ENCODE measurements around the gene KDM3A.

The KDM3A gene, protein sequence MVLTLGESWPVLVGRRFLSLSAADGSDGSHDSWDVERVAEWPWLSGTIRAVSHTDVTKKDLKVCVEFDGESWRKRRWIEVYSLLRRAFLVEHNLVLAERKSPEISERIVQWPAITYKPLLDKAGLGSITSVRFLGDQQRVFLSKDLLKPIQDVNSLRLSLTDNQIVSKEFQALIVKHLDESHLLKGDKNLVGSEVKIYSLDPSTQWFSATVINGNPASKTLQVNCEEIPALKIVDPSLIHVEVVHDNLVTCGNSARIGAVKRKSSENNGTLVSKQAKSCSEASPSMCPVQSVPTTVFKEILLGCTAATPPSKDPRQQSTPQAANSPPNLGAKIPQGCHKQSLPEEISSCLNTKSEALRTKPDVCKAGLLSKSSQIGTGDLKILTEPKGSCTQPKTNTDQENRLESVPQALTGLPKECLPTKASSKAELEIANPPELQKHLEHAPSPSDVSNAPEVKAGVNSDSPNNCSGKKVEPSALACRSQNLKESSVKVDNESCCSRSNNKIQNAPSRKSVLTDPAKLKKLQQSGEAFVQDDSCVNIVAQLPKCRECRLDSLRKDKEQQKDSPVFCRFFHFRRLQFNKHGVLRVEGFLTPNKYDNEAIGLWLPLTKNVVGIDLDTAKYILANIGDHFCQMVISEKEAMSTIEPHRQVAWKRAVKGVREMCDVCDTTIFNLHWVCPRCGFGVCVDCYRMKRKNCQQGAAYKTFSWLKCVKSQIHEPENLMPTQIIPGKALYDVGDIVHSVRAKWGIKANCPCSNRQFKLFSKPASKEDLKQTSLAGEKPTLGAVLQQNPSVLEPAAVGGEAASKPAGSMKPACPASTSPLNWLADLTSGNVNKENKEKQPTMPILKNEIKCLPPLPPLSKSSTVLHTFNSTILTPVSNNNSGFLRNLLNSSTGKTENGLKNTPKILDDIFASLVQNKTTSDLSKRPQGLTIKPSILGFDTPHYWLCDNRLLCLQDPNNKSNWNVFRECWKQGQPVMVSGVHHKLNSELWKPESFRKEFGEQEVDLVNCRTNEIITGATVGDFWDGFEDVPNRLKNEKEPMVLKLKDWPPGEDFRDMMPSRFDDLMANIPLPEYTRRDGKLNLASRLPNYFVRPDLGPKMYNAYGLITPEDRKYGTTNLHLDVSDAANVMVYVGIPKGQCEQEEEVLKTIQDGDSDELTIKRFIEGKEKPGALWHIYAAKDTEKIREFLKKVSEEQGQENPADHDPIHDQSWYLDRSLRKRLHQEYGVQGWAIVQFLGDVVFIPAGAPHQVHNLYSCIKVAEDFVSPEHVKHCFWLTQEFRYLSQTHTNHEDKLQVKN (N-terminal part only)

DNA sequence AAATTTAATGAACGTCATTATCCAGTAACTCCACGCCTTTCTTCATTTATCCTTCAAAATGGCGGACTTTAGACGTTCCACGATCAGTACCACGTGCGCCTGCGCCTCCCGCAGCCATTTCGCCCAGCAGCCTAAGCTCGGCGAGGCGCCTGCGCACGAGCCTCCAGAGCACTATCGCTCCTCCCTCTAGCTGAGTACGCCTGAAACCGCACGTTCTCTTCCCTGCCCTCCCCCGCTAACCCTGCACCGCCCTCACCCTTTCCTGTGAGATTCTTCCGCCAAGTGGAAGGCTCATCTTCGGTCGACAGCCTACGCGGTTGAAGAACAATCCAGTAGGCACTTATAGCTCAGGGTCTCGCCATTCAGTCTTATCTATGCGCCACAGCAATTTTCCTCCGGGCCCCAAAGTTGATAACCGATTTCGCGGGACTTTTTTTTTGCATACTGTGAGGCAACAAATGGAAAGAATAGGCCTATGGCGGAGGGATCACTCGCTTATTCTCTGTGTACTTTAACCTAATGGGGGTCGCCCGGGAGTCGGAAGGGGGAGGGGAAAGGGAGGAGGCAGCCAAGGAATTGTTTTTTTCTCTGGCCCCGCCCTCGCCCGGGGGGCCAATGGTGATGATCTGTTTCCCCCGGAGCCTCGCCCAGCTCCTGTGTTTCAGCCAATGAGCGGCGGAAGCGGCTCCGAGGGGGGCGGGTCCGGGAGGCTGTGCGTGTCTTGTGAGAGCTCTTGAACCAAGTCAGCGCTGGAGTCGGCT, at the start of gene KDM3A:
KDM3A (plus strand) TSS at position 741 of the 761 bp plus-strand sequence. CDS start 677 bp downstream, outside the sequence.
- peak; percentile 96 for DNase-seq (ENCODE audit: low spot score)

DNA sequence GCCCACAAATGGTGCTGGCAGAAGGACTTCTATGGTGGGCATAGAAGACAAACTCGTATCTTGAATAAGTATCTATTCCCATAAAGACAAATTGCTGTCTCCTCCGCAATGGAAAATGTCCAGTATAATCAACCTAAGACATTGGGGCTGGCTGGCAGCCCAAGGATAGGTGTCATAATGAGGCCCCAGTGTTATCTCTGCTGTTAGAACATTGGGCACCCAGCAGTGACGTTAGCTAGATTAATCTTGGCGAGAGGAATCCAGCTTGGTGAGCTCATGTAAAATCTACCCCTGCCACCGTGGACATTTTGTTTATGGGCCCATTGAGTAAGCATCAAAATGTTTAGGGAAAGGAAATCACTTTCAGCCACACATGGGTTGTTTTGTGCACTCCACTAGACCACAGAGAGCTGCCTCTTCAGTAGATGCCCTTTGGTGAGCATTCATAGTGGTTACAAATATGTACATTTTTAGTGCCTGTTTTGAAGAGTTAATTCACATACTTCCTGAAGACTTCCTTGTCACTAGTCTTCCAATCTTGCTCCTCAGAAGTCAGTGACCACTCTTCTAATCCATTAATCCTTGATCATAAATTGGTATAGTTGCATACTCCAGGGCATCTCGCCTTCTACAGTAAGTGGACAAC, 48.2 kb upstream of the KDM3A start:
- DNase-seq (ENCODE audit: low spot score) = no peak

DNA sequence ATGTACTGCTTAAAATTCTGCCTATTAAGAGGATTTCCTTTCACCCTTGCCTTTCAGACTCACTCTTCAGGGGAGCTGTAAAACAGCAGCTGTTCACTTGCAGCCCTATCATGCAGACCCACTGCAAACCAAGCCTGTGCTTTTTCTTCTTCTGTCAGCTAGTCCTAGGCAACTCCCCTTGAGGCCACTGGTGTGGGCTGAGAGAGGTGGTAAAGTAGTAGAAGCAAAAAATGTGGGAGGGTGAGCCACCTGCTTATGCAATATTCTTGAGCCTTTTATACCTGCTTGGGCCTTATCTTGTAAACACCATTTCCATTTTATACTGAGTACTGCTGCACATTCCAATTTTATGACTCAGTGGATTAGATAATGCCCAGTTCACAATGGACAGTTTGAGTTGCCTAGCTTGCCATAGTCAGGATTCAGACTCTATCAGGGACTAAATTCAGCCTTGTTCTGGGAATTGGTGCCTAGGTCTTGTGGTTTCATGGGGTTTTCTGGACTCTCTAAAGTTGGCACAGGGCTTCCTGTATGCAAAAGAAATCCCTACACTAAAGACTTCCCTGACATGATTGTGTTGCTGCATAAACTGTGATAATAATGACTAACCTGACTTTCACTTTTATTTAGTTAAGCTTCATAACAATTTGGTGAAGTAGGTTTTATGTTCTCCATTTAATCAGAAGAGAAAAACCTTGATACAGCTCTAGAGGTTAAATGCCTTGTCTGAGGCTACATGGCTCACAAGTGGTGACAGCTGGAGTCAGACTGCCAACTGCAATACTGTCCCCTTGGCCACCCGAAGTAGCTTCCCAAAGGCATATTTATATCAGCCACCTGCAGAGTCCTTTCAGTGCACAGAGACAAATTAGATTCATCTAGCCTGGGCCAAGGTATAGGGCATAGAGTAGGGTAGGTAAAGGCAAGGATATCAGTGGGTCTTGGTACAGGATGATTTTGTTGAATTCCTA, 47.4 kb upstream of the KDM3A start:
- DNase-seq (ENCODE audit: low spot score) = no peak

DNA sequence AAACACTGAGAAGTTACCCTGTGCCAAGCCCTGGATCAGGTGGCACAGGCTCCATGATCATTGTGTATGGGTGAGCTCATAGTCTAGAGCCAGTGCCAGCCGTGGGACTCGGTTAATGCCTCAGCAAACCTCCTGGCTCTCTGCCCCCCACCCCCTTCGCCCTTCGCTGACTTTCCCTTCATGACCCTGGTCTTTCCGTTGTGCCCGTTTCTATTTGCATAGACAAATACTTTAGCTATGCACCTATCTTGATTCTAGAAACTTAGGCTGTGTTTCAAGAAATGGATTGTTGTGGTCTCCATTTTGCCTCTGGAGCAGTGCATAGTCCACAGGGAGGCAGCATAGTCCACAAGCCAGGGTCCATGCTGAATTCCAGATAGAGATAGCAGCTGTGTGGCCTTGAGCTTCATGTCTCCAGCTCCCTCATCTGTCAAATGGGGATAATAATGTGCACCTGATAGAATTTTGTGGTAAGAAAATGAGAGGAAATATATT, 44.8 kb upstream of the KDM3A start:
- peak; percentile 28 for DNase-seq (ENCODE audit: low spot score)

DNA sequence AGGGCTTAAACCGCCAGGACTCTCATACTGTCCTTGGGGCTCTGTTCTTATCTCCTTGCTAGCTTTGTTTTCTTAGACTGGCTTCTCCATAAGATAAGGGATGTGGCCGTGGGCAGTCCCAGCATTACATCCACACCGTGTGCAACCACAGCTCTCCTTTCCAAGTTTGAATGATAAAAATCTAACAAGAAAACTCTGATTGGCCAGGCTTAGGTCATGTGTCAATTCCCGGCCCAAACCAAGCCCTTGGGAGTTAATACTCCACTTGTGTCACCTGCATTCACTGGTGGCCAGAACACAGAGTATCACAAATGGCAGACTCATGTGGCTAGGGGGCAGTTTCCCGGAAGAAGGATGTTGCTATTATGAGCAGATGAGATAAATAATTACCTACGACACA, 43.2 kb upstream of the KDM3A start:
- DNase-seq (ENCODE audit: low spot score) = no peak

DNA sequence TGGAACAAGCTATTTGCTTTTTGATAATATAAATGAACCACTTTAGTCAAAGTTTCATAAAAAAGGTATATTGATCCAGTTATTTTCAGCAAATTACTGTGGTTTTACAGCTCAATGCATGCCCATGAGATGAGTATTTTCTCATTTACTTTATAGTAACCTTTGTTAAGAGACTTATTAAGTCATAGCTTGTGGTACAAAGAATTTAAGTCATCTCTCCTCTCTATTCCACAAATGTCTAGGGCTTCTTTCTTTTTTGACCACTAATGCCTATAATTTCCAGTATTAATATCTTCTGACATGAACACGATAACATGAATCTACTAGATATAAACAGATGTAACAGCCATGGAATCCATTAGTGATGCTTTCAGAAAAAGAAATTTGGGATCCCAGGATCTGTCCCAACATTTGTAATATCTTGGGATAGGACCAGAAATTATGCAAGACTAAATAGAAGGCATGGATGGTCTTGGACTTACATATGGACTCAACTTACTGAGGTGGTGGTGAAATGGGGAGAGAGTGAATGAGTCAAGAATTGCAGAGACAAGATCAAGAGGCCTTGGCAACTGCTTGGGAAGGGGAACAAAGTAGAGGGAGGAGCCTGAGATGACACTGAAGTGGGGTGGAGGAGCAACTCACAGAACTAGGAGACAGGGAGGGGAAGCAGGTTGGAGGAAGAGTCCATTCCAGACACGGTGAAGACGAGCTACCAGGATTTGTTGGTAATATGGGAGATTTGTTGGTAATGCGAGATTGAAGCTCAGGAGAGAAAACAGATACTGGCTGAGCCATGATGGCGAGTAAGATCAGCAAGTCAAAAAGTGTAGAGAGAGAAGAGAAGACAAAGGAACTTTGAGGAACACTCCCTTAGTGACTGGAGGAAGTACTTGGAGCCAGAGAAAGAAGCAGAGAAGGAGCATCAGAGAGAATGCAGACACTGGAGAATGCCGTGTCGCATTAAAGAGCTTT, 42.4 kb upstream of the KDM3A start:
- no peak for DNase-seq (ENCODE audit: low spot score)

DNA sequence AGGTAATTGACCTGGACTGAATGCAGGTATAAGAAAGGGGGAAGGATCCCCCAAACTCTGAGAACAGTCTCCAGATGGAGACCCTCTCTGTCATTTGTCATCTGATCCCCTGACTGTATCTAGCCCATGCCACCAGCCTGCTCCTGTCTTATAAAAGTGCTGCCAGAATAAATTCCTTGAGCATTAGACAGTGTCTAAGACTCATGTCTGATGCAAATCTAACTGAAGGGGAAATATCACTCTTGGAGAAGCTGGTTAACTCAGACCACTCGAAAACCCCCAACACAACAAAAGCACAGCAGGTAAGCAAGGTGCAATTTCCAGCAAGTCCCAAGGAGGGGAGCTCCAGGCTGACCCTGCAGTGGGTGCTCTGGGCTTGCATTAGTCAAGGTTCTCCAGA, 40.9 kb upstream of the KDM3A start:
- DNase-seq (ENCODE audit: low spot score) = no peak

DNA sequence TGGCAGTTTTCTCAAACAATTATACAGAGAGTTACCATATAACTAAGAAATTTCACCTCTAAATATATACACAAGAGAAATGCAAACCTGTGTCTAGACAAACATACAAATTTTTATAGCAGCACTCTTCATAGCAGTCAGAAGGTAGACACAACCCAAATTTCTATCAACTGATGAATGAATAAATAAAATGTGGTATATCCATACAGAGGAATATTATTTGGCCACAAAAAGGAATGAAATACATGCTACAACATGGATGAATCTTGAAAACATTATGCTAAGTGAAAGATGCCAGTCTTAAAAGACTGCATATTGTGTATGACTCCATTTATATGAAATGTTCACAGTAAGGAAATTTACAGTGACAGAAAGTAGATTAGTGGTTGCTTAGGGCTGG, 30.6 kb upstream of the KDM3A start:
- no peak for DNase-seq (ENCODE audit: low spot score)

DNA sequence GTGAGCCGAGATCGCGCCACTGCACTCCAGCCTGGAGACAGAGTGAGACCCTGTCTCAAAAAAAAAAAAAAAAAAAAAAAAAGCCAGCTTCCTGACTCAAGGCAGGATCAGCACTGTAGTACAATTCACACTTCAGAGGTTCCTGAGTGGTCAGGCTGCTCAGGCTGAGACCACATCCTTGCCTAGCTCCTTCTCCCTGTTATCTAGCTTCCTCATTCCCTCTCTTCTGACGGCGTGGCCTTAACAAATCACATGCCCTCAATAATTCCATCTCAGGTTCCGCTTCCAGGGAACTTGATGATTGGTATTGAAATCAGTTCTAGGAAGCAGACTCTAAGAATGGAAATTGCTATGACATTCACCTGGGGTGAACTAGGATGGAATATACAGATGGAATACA, 29.8 kb upstream of the KDM3A start:
- no peak for DNase-seq (ENCODE audit: low spot score)

DNA sequence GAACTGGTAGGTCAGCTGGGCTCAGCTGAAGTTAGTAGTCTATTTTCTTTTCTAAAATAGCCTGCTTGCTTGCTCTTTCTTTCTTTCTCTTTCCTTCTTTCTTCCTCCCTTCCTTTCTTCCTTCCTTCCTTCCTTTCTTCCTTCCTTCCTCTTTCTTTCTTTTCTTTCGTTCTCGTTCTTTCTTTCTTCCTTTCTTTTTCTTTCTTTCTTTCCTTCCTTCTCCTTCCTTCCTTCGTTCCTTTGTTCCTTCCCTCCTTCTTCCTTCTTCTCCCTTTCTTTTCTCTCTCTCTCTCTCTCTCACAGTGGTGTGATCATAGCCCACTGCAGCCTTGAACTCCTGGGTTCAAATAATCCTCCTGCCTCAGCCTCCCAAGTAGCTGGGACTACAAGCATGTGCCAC, 29.2 kb upstream of the KDM3A start:
- DNase-seq (ENCODE audit: low spot score) = no peak

DNA sequence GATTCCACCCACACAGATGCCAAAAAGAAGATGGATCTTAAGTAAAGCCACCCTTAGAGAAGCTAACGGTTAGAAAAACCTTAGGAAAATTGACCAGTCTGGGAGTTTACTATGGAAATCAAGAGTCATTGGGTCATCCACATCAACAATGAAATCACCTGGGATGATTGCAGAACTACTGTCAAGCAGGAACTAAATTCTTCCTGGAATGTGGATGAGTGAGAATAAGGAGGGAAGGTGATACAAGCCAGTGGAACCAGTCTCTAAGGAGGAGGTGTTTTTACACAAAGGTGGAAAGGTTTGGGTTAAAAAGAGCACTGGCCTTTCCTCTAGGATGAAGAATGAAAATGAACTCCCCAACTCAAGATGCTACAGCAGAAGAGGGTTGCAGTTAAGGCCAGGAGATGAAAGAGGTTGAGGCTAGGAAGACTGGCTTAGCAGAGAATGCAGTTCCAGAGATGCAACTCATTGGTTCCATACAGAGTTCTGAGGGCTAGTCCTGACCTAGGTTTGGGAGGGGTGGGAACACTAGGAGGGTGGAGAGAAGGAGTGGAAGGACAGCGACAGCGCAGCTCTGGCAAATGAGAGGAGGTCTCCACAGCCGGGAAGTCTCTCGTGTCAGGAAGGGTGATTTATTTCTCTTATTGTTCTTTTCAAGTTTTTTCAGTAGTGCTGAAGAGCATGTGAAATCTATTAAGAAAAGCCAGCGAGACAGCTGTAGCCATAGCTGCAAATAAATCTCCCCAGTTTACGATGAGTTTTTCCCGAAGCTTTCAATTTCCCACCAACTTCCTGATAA, 27.7 kb upstream of the KDM3A start:
- no peak for DNase-seq (ENCODE audit: low spot score)

DNA sequence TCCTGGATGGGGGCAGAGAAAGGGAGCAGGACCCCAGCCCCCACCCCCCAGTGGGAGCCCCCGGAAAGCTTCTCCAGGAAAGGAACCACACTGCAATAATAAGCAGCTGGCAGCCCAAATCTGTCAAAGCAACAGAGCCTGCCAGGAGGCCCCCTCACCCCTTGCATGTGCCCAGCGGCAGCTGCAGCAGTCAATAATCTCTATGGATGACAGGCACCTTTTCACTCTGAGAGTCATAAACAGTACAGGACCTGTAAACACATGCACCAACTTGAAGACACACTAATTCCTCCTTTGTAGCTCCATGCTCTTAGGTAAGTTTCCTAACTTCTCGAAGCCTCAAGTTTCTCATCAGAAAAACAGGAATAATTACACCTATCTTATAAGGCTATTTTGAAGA, 26.2 kb upstream of the KDM3A start:
- DNase-seq (ENCODE audit: low spot score) = no peak

DNA sequence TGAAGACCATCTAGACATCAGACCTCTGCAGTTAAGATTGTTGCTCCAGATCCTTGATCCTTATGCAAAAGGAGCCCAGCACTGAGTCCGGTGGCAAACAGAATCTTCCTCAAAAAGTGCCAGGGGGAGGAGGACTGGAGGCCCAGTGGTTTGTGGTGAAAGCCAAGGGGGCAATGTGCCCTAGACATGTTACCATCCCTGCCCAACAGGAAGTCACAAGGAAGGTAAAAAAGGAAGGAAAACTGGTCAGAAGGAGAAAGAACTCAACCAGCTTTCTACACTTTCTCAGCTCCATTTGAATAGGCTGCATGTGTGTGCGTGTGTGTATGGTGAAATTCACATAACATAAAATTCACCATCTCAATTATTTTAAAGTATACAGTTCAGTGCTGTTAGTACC, 25.0 kb upstream of the KDM3A start:
- DNase-seq (ENCODE audit: low spot score) = no peak

DNA sequence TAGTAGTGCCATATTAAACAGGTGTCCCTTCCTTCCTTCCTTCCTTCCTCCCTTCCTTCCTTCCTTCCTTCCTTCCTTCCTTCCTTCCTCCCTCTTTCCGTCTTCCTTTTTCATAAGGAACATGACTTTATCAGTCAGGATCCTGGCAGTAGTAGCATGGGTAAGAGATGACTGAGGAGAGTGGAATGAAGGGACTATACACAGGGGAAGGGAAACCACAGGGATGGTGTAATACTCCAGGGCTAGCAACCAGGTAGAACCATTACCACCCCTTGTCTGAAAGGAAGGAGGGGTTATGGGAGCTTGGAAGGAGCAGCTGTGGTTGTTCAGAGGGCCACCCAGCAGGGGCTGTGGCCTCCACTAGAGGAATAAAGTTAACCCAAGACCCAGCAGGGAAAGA, 23.2 kb upstream of the KDM3A start:
- DNase-seq (ENCODE audit: low spot score) = no peak

DNA sequence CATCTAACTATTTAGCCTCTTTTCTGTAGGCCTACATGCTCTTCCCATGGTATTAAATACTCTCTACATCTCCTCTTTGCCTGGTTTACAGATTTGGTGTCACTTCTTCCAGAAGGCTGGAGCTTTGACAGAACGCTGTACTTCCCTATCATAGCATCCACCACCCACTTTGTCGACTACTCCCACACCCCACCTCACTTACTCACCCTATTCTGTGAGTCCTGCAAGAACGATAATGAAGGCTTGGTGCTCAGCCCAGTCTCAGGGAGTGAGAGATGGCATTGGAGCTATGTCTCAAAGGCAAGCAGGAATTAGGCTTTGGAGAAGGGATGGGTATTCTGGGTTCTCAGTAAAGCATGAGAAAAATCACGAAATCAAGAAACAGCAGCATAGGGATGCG, 20.3 kb upstream of the KDM3A start:
- no peak for DNase-seq (ENCODE audit: low spot score)

DNA sequence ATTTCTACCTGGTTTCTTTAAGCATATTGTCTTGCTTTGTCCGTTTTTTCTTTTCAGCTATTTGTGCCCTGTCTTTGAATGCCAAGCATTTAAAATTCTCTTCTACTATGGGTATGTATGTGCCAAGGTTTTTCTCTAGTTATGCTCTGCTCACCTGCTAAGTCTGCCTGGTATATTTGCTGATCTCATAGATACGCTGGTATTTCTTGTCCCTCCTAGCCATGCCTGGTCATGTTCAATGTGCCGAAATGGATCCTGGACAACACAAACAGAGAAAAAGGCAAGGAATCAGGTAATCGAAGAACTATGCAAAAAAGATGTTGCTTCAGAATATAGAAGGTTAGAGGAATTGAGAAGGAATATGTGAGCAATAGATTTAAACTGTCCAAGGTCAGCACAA, 14.9 kb upstream of the KDM3A start:
- DNase-seq (ENCODE audit: low spot score) = no peak

DNA sequence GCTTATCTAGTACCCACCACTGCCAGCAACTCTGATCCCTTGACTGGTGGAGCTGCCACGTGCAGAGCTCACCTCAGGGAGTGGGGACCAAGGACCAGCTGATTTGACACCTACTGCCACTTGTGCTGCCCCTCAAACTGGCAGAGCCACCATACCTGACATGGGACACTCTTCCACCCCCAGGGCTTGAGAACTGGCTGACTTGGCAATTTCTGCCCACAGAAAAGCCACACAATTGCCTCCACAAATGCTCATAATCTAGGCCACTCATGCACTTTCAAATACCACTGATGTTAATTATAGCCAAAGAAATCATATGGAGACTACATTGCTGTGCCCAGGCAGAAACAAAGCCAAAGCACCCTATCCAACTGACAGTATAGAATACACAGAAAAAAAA, 11.8 kb upstream of the KDM3A start:
- no peak for DNase-seq (ENCODE audit: low spot score)

DNA sequence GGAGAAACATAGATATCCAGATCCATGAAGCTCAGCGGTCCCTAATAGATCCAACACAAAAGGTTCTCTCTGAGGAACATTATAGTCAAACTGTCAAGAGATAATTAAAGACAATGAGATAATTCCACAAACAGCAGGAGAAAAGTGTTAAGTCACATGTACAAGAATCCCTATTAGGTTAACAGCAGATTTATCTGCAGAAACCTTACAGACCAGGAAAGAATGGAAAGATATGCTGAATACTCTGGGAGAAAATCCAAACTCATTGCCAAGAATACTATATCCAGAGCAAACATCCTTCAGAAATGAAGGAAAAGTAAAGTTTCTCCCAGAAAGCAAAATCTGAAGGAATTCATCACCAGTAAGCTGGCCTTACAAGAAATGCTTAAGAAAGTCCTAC, 10.8 kb upstream of the KDM3A start:
- no peak for DNase-seq (ENCODE audit: low spot score)

Data from AG20443 (cell line).